Activated naive CD8-positive, alpha-beta T cell treated with anti-CD3 and anti-CD28 coated beads, Interleukin-2, amount 10 ng/mL, durations not matched to agents 7 days and 5 days (primary cell): ENCODE data around the gene PALM. TPM values are rescaled to one million over a fixed set of nuclear protein-coding genes. Genes with fewer than 3 reads are reported as not detected.
"Not testable (repeated sequence)": the region's sequence is repeated elsewhere in the genome, so short reads cannot be mapped to it uniquely, and the experiment has no call there.

Source experiments
- ATAC-seq: fragments of 150-1000 bp; cut with Tn5 transposase; one replicate; pipeline ENCODE4 v1.10.0; 2021; ENCODE audit warnings: low read depth, moderate library complexity
- POLR2A ChIA-PET: fragments of 350-600 bp; sonication (Branson Sonifier 250); formaldehyde crosslinking; loops from one replicate; lab custom pipeline; 2021; ENCODE audit warnings: antibody characterized with exemption; lab: Charles Lee
- DNase-seq: peaks from one replicate; pipeline ENCODE4 v3.0.0; 2021
- H3K27ac Mint-ChIP-seq: one replicate; pipeline ENCODE4 v1.8.0; 2022; ENCODE audit warnings: mild to moderate bottlenecking, mixed read lengths
- H3K27me3 Mint-ChIP-seq: one replicate; pipeline ENCODE4 v1.8.0; 2022; ENCODE audit warnings: mild to moderate bottlenecking, moderate library complexity, mixed read lengths
- H3K36me3 Mint-ChIP-seq: one replicate; pipeline ENCODE4 v1.8.0; 2021; ENCODE audit warnings: mild to moderate bottlenecking, mixed read lengths
- H3K4me1 Mint-ChIP-seq: one replicate; pipeline ENCODE4 v1.8.0; 2021; ENCODE audit warnings: mixed read lengths
- H3K4me3 Mint-ChIP-seq: one replicate; pipeline ENCODE4 v1.8.0; 2022; ENCODE audit warnings: mild to moderate bottlenecking, moderate library complexity, mixed read lengths
- H3K9me3 Mint-ChIP-seq: one replicate; pipeline ENCODE4 v1.8.0; 2021; ENCODE audit warnings: mixed read lengths
- total RNA-seq, 2 experiments: library from RNA; stranded (reverse); gene quantifications; one replicate each; pipeline ENCODE4 v1.2.3, GENCODE V29; 2021

The PALM gene
- total RNA-seq, 2 experiments from 2014 or later, result not detected

DNA sequence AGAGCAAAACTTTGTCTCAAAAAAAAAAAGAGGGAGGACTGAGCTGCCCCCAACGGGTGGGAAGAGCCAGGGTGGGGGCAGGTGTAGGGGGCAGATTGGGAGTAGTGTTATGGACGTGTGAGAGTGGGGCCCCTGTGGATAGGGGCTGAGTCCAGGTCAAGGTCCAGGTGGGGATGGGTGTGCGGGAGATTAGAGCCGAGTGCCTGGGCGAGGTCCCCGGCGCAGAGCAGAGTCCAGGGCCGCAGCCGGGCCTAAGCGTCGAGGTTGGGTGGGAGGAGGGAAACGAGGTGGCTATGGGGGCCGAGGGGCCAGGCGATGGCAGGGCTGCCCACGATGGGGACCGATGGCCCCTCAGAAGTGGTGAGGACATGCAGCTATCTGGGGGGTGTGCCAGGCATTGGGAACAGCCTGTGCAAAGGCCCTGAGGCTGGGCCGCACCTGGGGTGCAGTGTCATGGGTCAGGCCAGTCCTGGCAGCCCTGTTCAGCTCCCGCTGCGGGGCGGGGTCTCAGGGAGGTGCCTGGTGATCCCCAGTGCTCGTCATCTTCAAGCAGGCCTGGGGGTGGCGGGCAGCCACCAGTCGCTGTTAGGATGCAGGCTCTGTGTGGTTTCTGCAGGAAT is 29.9 kb downstream of the PALM start:
- POLR2A ChIA-PET, result no interaction called here
- H3K27me3 Mint-ChIP-seq, result peaks cover 1% of the 10 kb centered on the region
- no peak overlapping the region for H3K4me3 Mint-ChIP-seq
- H3K27ac Mint-ChIP-seq, result no peak overlapping the region
- H3K4me1 Mint-ChIP-seq, result peaks cover 4% of the 10 kb centered on the region
- no peak for ATAC-seq
- no peak for DNase-seq
- H3K36me3 Mint-ChIP-seq, result no peaks in the 10 kb centered on the region
- peaks cover under 1% of the 10 kb centered on the region for H3K9me3 Mint-ChIP-seq

- POLR2A ChIA-PET, result no interaction called here
- no peaks in the 10 kb centered on the region for H3K4me1 Mint-ChIP-seq
- no peaks in the 10 kb centered on the region for H3K36me3 Mint-ChIP-seq
- H3K27ac Mint-ChIP-seq, result no peak overlapping the region
- no peak for DNase-seq
- H3K9me3 Mint-ChIP-seq, result peaks cover 3% of the 10 kb centered on the region
- ATAC-seq, result no peak
- peaks cover 1% of the 10 kb centered on the region for H3K27me3 Mint-ChIP-seq
- H3K4me3 Mint-ChIP-seq, result no peak overlapping the region
Measured at GRCh38 chr19:739998-740715, 31.4 kb downstream of the PALM start.

GRCh38 chr19:740816-741505 is 32.2 kb downstream of the PALM start:
- H3K27ac Mint-ChIP-seq, H3K27me3 Mint-ChIP-seq, H3K4me3 Mint-ChIP-seq, ATAC-seq, POLR2A ChIA-PET, DNase-seq, H3K9me3 Mint-ChIP-seq, H3K36me3 Mint-ChIP-seq, H3K4me1 Mint-ChIP-seq: not testable (repeated sequence)

DNA sequence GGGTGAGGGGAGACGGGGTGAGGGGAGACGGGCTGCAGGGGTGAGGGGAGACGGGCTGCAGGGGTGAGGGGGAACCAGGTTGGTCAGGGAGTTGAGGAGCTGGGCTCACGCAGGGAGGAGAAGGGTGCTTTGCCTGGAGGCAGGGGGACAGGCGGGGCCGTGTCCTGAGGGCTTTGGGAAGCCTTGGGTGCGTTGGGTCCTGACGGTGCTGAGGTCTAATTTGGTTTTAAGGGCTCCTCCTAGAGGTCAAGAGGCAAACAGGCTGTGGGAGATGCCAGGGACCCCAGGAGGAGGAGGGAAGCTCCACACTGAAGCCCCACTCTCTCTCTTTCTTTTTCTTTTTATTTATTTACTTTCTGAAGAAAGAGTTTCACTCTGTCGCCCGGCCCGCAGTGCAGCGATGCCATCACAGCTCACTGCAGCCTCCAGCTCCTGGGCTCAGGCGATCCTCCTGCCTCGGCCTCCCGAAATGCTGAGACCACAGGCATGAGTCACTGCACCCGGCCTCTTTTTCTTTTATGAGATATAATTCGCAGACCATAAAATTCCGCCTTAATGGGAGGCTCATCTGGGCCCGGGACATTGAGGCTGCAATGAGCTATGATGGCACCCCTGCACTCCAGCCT is 32.9 kb downstream of the PALM start:
- no peaks in the 10 kb centered on the region for H3K36me3 Mint-ChIP-seq
- H3K9me3 Mint-ChIP-seq, result peaks cover 5% of the 10 kb centered on the region
- DNase-seq, result no peak
- H3K4me3 Mint-ChIP-seq, result no peak overlapping the region
- H3K4me1 Mint-ChIP-seq, result no peaks in the 10 kb centered on the region
- peaks cover 1% of the 10 kb centered on the region for H3K27me3 Mint-ChIP-seq
- no peak for ATAC-seq
- H3K27ac Mint-ChIP-seq, result peak overlapping the region; percentile 45
- POLR2A ChIA-PET, result no interaction called here

GRCh38 chr19:742540-743075 is 33.9 kb downstream of the PALM start:
- Mint-ChIP-seq H3K27ac (no peak overlapping the region), H3K4me1 (no peaks in the 10 kb centered on the region), H3K9me3 (peaks cover 5% of the 10 kb centered on the region), H3K4me3 (no peak overlapping the region), H3K27me3 (peaks cover 1% of the 10 kb centered on the region), H3K36me3 (no peaks in the 10 kb centered on the region)
- DNase-seq, result no peak
- no peak for ATAC-seq
- POLR2A ChIA-PET, result no interaction called here

DNA sequence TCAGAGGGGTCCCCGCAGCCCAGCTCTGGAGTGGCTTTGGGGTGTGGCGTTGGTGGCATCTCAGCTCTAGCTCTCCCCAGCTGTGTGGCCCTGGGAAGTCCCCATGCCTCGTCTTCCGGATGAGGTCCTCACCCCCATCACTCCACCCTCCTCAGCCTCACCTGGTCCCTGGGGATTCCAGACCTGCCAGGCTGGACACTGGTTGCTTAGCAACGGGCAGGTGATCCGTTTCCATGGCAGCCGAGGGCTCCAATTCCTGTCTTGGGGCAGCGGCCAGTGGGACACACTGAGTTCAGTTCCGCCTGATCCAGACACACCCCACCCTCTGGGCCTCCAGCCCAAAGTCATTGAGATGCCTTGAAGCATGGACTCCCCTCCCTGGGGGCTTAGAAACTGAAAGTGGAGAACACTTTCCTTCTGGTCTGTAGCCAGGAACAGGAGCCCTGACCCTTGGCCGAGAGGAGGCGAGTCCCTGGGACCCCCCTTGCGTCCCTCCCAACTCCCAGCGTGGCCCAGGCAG is 34.5 kb downstream of the PALM start:
- DNase-seq (no peak), ATAC-seq (no peak)
- H3K27me3 Mint-ChIP-seq, result peaks cover 1% of the 10 kb centered on the region
- POLR2A ChIA-PET, result no interaction called here
- H3K4me1 Mint-ChIP-seq, result no peaks in the 10 kb centered on the region
- no peak overlapping the region for H3K4me3 Mint-ChIP-seq
- H3K36me3 Mint-ChIP-seq, result no peaks in the 10 kb centered on the region
- no peak overlapping the region for H3K27ac Mint-ChIP-seq
- peaks cover 5% of the 10 kb centered on the region for H3K9me3 Mint-ChIP-seq

GRCh38 chr19:745138-745537 is 36.4 kb downstream of the PALM start:
- H3K27ac Mint-ChIP-seq, H3K4me3 Mint-ChIP-seq, POLR2A ChIA-PET, ATAC-seq, DNase-seq, H3K9me3 Mint-ChIP-seq, H3K36me3 Mint-ChIP-seq, H3K4me1 Mint-ChIP-seq, H3K27me3 Mint-ChIP-seq: not testable (repeated sequence)

DNA sequence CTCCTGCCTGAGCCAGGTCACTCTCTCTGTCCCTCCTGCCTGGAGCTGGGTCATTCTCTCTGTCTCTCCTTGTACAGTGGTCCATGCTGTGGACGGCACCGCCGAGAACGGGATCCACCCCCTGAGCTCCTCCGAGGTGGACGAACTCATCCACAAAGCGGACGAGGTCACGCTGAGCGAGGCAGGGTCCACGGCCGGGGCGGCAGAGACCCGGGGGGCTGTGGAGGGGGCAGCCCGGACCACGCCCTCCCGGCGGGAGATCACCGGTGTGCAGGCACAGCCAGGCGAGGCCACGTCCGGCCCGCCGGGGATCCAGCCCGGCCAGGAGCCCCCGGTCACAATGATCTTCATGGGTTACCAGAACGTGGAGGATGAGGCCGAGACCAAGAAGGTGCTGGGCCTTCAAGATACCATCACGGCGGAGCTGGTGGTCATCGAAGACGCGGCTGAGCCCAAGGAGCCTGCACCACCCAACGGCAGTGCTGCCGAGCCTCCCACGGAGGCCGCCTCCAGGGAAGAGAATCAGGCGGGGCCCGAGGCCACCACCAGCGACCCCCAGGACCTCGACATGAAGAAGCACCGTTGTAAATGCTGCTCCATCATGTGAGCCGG is 37.6 kb downstream of the PALM start:
- ATAC-seq, result no peak
- peaks cover 5% of the 10 kb centered on the region for H3K9me3 Mint-ChIP-seq
- peaks cover 1% of the 10 kb centered on the region for H3K27me3 Mint-ChIP-seq
- POLR2A ChIA-PET, result no interaction called here
- no peak for DNase-seq
- H3K4me3 Mint-ChIP-seq, result no peak overlapping the region
- no peaks in the 10 kb centered on the region for H3K4me1 Mint-ChIP-seq
- no peak overlapping the region for H3K27ac Mint-ChIP-seq
- H3K36me3 Mint-ChIP-seq, result no peaks in the 10 kb centered on the region

GRCh38 chr19:746956-747355 is 38.2 kb downstream of the PALM start:
- DNase-seq (no peak), ATAC-seq (no peak)
- Mint-ChIP-seq H3K36me3 (no peaks in the 10 kb centered on the region), H3K27ac (no peak overlapping the region), H3K4me1 (no peaks in the 10 kb centered on the region), H3K4me3 (no peak overlapping the region), H3K9me3 (peaks cover 5% of the 10 kb centered on the region), H3K27me3 (peaks cover 1% of the 10 kb centered on the region)
- POLR2A ChIA-PET, result no interaction called here

GRCh38 chr19:747432-748273 is 38.9 kb downstream of the PALM start:
- Mint-ChIP-seq H3K27ac (no peak overlapping the region), H3K4me3 (no peak overlapping the region), H3K9me3 (peaks cover 5% of the 10 kb centered on the region), H3K36me3 (no peaks in the 10 kb centered on the region), H3K27me3 (peaks cover 1% of the 10 kb centered on the region), H3K4me1 (no peaks in the 10 kb centered on the region)
- ATAC-seq (no peak), DNase-seq (no peak)
- POLR2A ChIA-PET, result no interaction called here

DNA sequence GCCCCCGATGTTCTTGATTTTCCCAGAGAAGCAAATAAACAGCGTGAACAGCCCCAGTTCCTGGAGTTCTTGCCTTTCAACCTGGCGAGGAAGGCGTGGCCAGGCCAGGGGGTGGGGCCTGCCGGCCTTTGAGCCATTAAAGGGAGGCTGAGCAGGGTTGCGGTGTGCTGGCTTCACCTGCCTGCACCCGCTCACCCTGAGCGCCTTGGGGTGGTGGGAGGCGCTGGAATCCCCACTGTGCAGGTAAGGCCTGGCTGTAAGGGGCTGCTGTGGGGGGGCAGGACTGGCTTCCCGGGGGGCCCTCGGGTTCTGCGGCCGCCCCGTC is 39.5 kb downstream of the PALM start:
- Mint-ChIP-seq H3K4me1 (no peaks in the 10 kb centered on the region), H3K36me3 (no peaks in the 10 kb centered on the region), H3K27ac (no peak overlapping the region), H3K27me3 (no peaks in the 10 kb centered on the region), H3K4me3 (no peak overlapping the region), H3K9me3 (peaks cover 5% of the 10 kb centered on the region)
- DNase-seq (no peak), ATAC-seq (no peak)
- POLR2A ChIA-PET, result no interaction called here

DNA sequence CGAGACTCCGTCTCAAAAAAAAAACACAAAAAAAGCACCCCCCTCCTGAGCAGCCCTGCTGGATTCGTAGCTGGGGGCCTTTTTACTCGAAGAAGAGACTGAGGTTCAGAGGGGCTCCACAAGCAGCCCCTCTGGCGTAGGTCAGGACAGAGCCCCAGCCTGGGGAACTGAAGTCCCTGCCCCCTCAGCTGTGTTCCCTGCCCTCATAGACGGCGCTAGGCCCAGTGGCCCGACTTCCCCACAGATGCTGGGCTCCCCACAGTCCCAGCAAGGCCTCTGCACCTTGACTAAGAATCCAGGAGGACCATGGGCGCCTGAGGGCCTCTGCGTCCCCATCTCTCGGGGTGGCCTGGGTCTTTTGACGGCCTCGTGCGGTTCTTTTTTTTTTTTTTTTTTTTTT is 41.1 kb downstream of the PALM start:
- no peak overlapping the region for H3K4me3 Mint-ChIP-seq
- H3K9me3 Mint-ChIP-seq, result peaks cover 2% of the 10 kb centered on the region
- no peak overlapping the region for H3K27ac Mint-ChIP-seq
- DNase-seq (no peak), ATAC-seq (no peak)
- H3K27me3 Mint-ChIP-seq, result no peaks in the 10 kb centered on the region
- POLR2A ChIA-PET, result no interaction called here
- no peaks in the 10 kb centered on the region for H3K4me1 Mint-ChIP-seq
- no peaks in the 10 kb centered on the region for H3K36me3 Mint-ChIP-seq
